AG10803 (cell line): ENCODE results near the gene TBX1.
A peak's percentile ranks its signal among the peaks of the same experiment; 100 is the strongest.

Experiments used
- DNase-seq: peaks from one replicate; pipeline ENCODE4 v3.0.0; 2010; ENCODE audit warnings: low read depth
- H3K4me3 ChIP-seq: 2 replicates; pipeline ENCODE4 v1.5.1; 2011; ENCODE audit warnings: mild to moderate bottlenecking, low read length, control low read depth
- CTCF ChIP-seq: conservative IDR thresholded peaks from 2 replicates; pipeline ENCODE4 v1.5.1; 2011; ENCODE audit warnings: mild to moderate bottlenecking, low read length, control low read depth, inconsistent platforms

TBX1 gene

GRCh38 chr22:19719488-19720021 is 41.0 kb upstream of the TBX1 start:
- TF ChIP-seq CTCF = no peak
- H3K4me3 ChIP-seq = peak overlapping the region; percentile 70
- DNase-seq = no peak

- TF ChIP-seq CTCF = no peak
- no peak for DNase-seq
- H3K4me3 ChIP-seq = no peak overlapping the region
Measured at GRCh38 chr22:19720150-19720827, 40.3 kb upstream of the TBX1 start.

- H3K4me3 ChIP-seq = no peak overlapping the region
- no peak for TF ChIP-seq CTCF
- DNase-seq = no peak
Measured at GRCh38 chr22:19720999-19721329, 39.6 kb upstream of the TBX1 start.

- DNase-seq = no peak
- H3K4me3 ChIP-seq = no peak overlapping the region
- no peak for TF ChIP-seq CTCF
Measured at GRCh38 chr22:19721330-19722177, 39.0 kb upstream of the TBX1 start.

- TF ChIP-seq CTCF = no peak
- no peak overlapping the region for H3K4me3 ChIP-seq
- no peak for DNase-seq
Measured at GRCh38 chr22:19722178-19722981, 38.2 kb upstream of the TBX1 start.

- TF ChIP-seq CTCF = no peak
- H3K4me3 ChIP-seq = no peak overlapping the region
Measured at GRCh38 chr22:19722982-19723231, 37.7 kb upstream of the TBX1 start.

More at GRCh38 chr22:19722982-19723231, 37.7 kb upstream of the TBX1 start:
- no peak for DNase-seq
